HG03108 (cell line): ENCODE data around the gene MYNN.

Source experiments
- ATAC-seq: cut with Tn5 transposase; IDR thresholded peaks from one replicate; pipeline ENCODE4 v1.9.1; 2021; ENCODE audit warnings: moderate library complexity; ENCODE audit not compliant: unreplicated experiment

The MYNN gene

DNA sequence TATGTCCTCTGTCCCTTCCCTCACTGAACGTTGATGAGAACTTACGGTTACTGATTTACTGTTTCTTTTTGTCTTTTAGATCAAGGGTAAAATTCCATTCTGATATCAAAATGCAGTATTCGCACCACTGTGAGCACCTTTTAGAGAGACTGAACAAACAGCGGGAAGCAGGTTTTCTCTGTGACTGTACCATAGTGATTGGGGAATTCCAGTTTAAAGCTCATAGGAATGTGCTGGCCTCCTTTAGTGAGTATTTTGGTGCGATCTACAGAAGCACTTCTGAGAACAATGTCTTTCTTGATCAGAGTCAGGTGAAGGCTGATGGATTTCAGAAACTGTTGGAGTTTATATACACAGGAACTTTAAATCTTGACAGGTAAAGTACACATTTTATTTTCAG is 990 bp downstream of the MYNN start:
- no peak for ATAC-seq

GRCh38 chr3:169777822-169778221 is 4.6 kb downstream of the MYNN start:
- ATAC-seq: no peak

- no peak for ATAC-seq
Measured at GRCh38 chr3:169780742-169781141, 7.5 kb downstream of the MYNN start.

- no peak for ATAC-seq
Measured at GRCh38 chr3:169781209-169781855, 8.1 kb downstream of the MYNN start.

- ATAC-seq: no peak
Measured at GRCh38 chr3:169787120-169787519, 13.9 kb downstream of the MYNN start.

DNA sequence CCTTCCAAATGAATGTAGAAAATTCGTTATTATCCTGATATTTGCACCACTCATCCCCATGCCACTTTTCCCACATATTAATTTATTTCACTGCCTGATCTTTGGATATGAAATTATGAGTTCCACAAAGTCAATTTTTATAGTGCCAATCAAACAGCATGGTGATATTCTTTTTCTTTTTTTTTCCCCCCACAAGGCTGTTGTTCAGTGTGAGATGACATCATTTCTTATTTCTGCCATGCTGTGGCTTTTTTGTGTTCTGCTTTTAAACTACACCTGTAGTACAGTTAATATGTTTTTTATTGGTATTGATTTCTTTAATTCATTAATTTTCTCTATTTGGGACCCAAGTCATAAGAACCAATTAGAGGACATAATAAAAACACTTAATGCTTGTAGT is 14.6 kb downstream of the MYNN start:
- no peak for ATAC-seq

GRCh38 chr3:169790219-169790618 is 17.0 kb downstream of the MYNN start:
- ATAC-seq: no peak

DNA sequence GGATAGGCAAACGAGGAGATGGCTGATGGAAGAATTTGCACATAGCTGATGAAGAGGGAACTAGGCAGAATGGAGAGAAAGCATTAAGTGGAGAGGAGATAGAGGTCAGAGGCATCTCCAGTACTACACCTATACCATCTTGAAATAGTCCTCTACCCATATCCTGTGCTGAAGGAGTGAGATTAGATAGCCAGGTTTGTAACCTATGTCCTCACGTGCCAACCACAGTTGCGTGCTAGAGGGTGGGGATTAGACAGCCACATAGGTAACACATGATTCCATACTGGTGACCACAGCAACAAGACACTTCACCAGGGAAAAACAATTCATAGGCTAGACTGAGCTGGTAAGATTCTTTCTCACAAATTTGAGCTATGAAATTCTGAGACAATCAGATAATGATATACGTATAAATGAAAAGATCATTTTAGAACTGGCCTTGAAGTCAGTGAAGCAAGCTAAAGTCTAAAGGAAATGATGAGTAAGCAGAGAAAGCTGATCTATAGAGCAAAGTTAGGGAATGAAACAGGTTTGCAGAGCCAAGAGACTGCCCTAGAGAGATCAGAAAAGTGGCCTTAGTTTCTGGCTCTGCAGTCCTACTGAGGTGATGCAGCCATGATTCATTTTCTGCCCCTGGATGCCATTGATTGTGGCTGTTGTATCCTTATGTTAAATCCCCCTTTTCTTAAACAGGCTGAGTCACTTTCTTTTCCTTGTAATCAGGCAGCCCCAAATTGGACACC is 17.7 kb downstream of the MYNN start:
- no peak for ATAC-seq

DNA sequence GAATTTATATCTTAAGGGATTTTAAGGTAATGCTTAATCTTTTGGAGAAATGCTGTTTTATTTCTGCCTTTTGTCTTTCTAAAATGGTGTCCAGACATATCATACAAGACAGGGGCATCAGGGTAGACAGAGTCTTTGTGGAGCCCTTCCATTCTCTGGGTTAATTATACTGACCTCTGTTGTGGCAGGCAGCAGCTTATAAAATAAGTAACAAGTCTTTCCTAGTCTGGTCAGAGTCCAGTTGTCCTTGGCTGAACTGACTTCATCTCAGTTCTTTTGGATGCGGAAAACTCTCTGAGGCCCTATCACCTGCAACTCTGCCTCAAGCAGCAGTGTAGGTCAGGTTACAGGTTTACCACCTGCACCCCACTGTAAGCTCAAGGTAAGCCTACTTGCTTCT is 19.2 kb downstream of the MYNN start:
- no peak for ATAC-seq

DNA sequence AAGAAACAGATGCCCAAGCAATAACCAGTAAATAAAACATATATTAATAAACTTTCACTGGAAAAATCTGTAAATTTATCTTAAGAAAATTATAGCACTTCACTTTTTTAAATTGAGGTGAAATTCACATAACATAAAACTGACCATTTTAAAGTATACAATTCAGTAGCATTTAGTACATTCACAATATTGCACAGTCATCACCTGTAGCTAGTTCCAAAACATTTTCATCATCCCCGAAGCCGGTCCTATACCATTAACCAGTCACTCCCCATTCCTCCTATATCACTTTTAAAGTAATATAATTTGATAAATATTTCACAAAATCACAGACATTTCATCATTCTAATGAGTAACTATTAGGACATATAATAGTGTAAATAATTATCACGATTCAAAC is 31.5 kb downstream of the MYNN start:
- no peak for ATAC-seq

- ATAC-seq: no peak
Measured at GRCh38 chr3:169809230-169809795, 36.1 kb downstream of the MYNN start.

GRCh38 chr3:169811631-169812331 is 38.6 kb downstream of the MYNN start:
- peak; percentile 5 for ATAC-seq

GRCh38 chr3:169812332-169813235 is 39.4 kb downstream of the MYNN start, which contains the start of the genes LRRC34 and LRRIQ4:
LRRC34 (minus strand) TSS chr3:169812904; CDS start chr3:169812548, 356 bp downstream.
LRRIQ4 (plus strand) TSS chr3:169812870; CDS start chr3:169821922, 9,052 bp downstream.
- ATAC-seq: peak; percentile 65

GRCh38 chr3:169813278-169813677 is 40.1 kb downstream of the MYNN start:
- ATAC-seq: no peak

GRCh38 chr3:169813757-169814517 is 40.7 kb downstream of the MYNN start:
- ATAC-seq: peak; percentile 73

DNA sequence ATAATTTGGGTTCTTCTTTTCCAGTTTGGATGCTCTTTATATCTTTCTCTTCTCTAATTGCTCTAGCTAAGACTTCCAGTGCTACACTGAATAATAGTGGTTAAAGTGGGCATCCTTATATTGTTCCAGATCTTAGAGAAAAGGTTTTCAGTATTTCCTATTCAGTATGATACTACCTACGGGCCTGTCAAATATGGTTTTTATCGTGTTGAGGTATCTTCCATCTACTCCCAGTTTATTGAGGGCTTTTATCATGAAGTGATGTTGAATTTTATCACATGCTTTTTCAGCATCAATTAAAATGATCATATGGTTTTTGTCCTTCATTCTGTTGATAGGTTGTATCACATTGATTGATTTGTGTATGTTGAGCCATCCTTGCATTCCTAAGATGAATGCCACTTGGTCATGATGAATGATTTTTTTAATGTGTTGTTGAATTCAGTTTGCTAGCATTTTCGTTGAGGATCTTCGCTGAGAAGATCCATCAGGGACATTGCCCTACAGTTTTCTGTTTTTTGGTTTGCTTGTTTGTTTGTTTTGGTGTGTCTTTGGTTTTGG is 42.5 kb downstream of the MYNN start:
- ATAC-seq: no peak

- ATAC-seq: no peak
Measured at GRCh38 chr3:169818316-169818715, 45.1 kb downstream of the MYNN start.

DNA sequence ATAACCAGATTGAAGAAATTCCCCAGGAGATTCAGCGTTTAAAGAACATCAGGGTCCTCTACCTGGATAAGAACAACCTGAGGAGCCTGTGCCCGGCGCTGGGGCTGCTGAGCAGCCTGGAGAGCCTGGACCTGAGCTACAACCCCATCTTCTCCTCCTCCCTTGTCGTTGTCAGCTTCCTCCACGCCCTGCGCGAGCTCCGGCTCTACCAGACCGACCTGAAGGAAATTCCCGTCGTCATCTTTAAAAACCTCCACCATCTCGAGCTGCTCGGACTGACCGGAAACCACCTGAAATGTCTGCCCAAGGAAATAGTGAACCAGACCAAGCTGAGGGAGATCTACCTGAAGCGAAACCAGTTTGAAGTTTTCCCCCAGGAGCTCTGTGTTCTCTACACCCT is 48.9 kb downstream of the MYNN start:
- ATAC-seq: no peak

DNA sequence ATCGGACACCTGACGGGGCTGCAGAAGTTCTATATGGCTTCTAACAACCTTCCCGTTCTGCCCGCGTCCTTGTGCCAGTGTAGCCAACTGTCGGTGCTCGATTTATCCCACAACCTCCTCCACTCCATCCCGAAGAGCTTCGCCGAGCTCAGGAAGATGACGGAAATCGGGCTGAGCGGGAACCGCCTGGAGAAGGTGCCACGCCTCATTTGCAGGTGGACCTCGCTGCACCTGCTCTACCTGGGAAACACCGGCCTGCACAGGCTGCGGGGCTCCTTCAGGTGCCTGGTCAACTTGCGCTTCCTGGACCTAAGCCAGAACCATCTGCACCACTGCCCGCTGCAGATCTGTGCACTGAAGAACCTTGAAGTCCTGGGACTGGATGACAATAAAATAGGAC is 49.3 kb downstream of the MYNN start:
- no peak for ATAC-seq
